ENCODE results near the gene FHL1.

The FHL1 gene

DNA sequence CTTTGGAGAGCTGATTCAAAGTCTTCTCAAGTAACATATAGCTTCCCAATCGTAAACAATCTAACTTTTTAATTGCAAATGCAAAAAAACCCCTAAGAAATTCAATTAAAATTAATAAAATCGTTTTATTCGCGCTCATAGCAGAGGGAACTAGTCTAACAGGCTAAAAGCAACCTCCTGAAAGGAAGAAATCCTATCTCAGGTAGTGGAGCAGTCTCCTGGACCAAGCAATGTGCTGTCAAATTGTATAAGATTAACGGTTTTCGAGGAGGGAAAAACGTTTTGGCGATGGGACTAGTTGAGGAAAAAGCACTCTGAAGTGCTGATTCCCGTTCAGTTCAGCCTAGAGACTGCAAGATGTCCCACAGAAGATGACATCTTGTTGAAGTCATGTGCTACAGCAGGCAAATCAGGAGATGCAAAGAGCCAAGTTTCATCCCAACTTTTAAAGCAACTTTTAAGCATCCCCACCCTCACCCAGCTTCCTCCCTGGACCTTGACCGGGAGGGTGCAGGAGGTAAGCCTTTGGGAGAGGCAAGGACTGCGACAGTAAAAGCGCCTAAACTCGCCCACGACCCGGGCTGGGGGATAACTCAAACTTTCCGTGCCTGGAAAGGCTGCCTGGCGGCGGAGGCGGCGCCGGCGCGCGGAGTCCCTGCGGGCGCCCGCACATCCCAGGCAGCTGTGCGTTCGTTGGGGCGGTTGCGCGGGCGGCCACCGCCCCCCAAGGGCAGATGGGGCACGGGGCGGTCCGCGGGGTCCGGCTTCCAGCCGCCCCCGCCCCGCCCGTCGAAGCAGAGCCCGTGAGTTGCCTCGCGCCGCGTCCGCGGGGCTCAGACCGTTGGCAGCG, 103.1 kb downstream of the FHL1 start:
- no peak for DNase-seq (ENCODE audit: low read depth, low spot score)
- Histone ChIP-seq H3K9me3 (ENCODE audit: low read depth, low read length) (no peaks in the 10 kb centered on the region), H3K27ac (no peak overlapping the region), H3K9ac (ENCODE audit: insufficient read length) (peak overlapping the region; percentile 62), H3K4me3 (peak overlapping the region; percentile 81), H3K36me3 (ENCODE audit: insufficient read depth, low read length) (no peaks in the 10 kb centered on the region)
- no peak for TF ChIP-seq POLR2AphosphoS5 (IDR thresholded peaks at IDR 0.05; ENCODE audit: borderline replicate concordance, low read depth, low read length)
- no peak for TF ChIP-seq FOXP2 (optimal IDR thresholded peaks at IDR 0.05; ENCODE audit: control extremely low read depth, extremely low read length, insufficient read depth)
- TF ChIP-seq EZH2 (IDR thresholded peaks at IDR 0.05), result no peak

DNA sequence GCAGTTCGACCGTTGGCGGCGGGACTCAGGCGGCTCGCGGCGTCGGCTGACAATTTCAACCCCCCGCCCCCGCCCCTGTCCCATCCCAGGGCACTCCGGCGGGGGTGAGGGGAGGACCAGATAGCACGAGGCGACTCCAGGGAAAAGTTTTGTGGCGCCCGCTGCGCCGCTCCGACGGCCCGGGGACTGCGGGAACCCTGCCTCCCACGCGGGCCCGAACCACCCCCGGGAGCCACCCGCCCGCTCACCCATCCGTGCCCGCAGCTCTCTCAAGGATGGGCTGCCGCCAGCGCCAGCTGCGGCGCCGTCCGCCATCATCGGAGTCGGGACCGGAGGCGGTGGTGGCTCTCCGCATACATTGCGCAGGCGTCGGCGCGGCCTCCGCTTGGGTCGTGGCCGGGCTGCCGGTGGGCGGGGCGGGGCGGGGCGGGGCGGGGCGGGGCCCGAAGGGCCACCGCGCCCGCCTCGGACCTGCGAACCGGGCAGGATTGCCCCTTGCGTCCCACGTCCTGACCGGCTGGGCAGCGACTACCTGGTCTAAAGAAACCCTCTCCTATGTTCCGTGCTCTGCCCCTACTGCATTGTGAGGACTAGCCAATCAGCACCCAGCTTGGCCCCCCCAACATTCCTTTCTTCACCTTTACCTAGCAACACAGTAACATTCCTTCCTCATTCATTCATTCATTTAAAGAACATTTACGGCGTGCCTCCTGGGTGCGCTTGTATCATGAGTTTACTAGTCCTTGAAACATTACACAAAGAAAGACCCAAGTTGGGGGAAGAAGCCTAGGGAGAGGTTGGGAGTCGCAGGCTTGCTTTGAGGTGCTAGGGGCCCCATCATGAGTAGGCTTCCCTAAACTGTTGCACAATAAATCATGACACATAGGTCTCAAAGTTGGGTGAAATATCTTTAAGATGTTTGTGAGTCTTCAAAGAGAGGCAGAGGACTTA, 104.0 kb downstream of the FHL1 start, which contains the start of gene MAP7D3:
Gene MAP7D3 (minus strand): TSS at position 360 of the 951 bp plus-strand sequence. CDS start 42 bp downstream, at position 318.
- Histone ChIP-seq H3K36me3 (ENCODE audit: insufficient read depth, low read length) (no peaks in the 10 kb centered on the region), H3K9ac (ENCODE audit: insufficient read length) (peak within 1 kb of the TSS; percentile 62), H3K4me3 (peak within 1 kb of the TSS; percentile 81), H3K9me3 (ENCODE audit: low read depth, low read length) (no peaks in the 10 kb centered on the region), H3K27ac (no peak within 1 kb of the TSS)
- no peak for DNase-seq (ENCODE audit: low read depth, low spot score)
- TF ChIP-seq EZH2 (IDR thresholded peaks at IDR 0.05) (no peak), POLR2AphosphoS5 (IDR thresholded peaks at IDR 0.05; ENCODE audit: borderline replicate concordance, low read depth, low read length) (peak; percentile 74; the same call in 1 of the 2 replicates)

DNA sequence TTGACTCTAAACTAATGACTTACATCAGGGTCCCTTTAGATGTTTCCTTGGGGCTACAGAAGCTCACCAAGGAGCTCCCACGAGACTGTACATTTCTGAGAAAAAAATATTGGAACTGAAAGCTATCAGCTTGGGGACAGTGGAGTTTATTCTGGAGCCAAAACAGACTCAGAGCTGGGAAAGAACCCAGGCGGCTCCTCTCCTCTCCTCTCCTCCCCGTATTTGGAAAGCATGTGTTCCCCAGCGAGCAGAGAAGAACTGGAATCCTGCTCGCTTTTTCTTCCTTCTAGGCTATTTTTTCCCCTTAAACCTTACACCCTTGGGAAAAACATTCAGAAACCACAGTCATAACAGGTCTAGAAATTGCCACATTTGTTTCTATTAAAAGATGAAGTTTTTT, 108.2 kb downstream of the FHL1 start:
- no peak for DNase-seq (ENCODE audit: low read depth, low spot score)
- Histone ChIP-seq H3K36me3 (ENCODE audit: insufficient read depth, low read length) (no peaks in the 10 kb centered on the region), H3K27ac (no peak overlapping the region), H3K9me3 (ENCODE audit: low read depth, low read length) (no peaks in the 10 kb centered on the region), H3K4me3 (no peak overlapping the region), H3K9ac (ENCODE audit: insufficient read length) (no peak overlapping the region)
- TF ChIP-seq FOXP2 (optimal IDR thresholded peaks at IDR 0.05; ENCODE audit: control extremely low read depth, extremely low read length, insufficient read depth) (no peak), POLR2AphosphoS5 (IDR thresholded peaks at IDR 0.05; ENCODE audit: borderline replicate concordance, low read depth, low read length) (no peak), EZH2 (IDR thresholded peaks at IDR 0.05) (no peak)

DNA sequence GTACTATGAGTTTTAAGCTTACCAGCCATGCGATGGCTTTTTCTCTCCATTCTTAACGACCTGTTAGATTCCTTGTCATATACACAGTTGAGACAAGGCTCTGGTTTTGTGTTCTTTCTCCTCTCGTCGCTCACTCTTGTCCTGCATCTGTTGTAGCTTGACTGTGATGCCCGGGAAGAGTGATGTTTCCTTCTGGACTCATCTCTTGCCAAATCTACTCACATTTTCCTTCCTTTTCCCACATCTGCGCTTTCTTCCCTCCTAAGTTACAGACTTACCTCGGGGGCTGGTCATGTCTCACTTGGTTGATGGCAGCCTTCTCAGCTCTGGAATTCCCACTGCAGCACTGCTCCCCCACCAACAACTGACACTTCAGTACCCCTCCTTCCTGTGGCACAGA, 108.7 kb downstream of the FHL1 start:
- H3K27ac ChIP-seq, result no peak overlapping the region
- TF ChIP-seq EZH2 (IDR thresholded peaks at IDR 0.05) (no peak), POLR2AphosphoS5 (IDR thresholded peaks at IDR 0.05; ENCODE audit: borderline replicate concordance, low read depth, low read length) (no peak), FOXP2 (optimal IDR thresholded peaks at IDR 0.05; ENCODE audit: control extremely low read depth, extremely low read length, insufficient read depth) (no peak)
- no peaks in the 10 kb centered on the region for H3K9me3 ChIP-seq (ENCODE audit: low read depth, low read length)
- H3K36me3 ChIP-seq (ENCODE audit: insufficient read depth, low read length), result no peaks in the 10 kb centered on the region
- DNase-seq (ENCODE audit: low read depth, low spot score), result no peak
- no peak overlapping the region for H3K9ac ChIP-seq (ENCODE audit: insufficient read length)
- no peak overlapping the region for H3K4me3 ChIP-seq

DNA sequence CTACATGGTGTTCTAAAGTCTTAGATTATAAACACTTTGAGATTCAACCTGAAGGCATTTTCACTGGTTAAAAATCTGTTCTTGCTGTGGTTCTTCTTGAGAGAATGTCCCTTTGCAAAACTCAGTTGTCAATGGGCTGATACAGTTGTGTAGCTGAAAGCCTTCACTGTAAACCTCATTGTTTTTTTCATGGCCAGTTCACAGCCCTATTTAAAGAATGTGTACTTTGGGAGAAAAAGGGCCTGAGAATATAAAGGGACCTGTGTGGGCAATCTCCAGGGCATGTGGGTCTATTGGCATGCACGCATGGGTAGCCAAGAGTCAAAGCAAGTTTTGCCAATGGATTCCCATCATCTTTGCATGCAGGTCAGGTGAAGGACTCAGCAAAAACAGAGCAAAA, 111.6 kb downstream of the FHL1 start:
- Histone ChIP-seq H3K27ac (no peak overlapping the region), H3K9ac (ENCODE audit: insufficient read length) (no peak overlapping the region), H3K36me3 (ENCODE audit: insufficient read depth, low read length) (no peaks in the 10 kb centered on the region), H3K9me3 (ENCODE audit: low read depth, low read length) (no peaks in the 10 kb centered on the region), H3K4me3 (no peak overlapping the region)
- TF ChIP-seq EZH2 (IDR thresholded peaks at IDR 0.05), result no peak
- TF ChIP-seq FOXP2 (optimal IDR thresholded peaks at IDR 0.05; ENCODE audit: control extremely low read depth, extremely low read length, insufficient read depth), result no peak
- TF ChIP-seq POLR2AphosphoS5 (IDR thresholded peaks at IDR 0.05; ENCODE audit: borderline replicate concordance, low read depth, low read length), result no peak
- DNase-seq (ENCODE audit: low read depth, low spot score), result no peak

DNA sequence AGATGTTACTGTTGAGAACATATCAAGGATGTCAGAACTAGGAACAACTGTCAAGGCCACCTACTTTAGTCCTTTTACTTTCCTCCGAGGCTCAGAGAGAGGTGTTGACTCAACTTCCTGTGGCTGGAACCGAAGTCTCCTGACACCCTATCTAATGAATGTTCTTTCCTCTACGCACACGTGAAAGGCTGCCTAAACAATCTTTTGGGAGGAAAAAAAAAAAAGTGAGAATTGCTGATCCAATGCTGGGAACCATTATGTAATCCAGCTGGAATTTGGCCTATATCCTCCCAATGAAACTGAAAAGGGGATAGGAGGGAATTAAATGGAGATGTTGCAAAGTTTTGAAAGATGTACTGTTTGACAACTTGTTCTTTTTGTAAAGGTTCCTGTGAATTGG, 112.2 kb downstream of the FHL1 start:
- Histone ChIP-seq H3K9me3 (ENCODE audit: low read depth, low read length) (no peaks in the 10 kb centered on the region), H3K27ac (no peak overlapping the region), H3K4me3 (no peak overlapping the region), H3K9ac (ENCODE audit: insufficient read length) (no peak overlapping the region), H3K36me3 (ENCODE audit: insufficient read depth, low read length) (no peaks in the 10 kb centered on the region)
- TF ChIP-seq POLR2AphosphoS5 (IDR thresholded peaks at IDR 0.05; ENCODE audit: borderline replicate concordance, low read depth, low read length), result no peak
- TF ChIP-seq FOXP2 (optimal IDR thresholded peaks at IDR 0.05; ENCODE audit: control extremely low read depth, extremely low read length, insufficient read depth), result no peak
- no peak for TF ChIP-seq EZH2 (IDR thresholded peaks at IDR 0.05)
- no peak for DNase-seq (ENCODE audit: low read depth, low spot score)

DNA sequence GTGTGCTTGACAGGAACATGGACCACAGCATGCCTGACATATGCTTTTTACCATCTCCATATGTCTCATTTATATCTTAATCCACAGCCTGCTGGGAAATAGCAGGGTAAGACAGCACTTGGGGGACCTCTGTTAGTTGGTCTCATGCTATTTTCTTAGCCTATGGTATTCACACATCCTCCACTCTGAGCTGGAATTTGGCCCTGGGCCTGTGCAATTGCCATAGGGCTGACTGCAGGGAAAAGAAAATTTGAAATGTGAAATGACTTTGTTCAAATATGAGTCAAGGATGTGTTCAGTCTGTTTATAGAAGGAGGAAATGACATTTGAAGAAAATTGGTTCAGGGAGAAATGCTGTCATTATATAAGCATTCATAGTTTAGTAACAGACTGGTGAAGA, 113.4 kb downstream of the FHL1 start:
- TF ChIP-seq FOXP2 (optimal IDR thresholded peaks at IDR 0.05; ENCODE audit: control extremely low read depth, extremely low read length, insufficient read depth), result no peak
- TF ChIP-seq POLR2AphosphoS5 (IDR thresholded peaks at IDR 0.05; ENCODE audit: borderline replicate concordance, low read depth, low read length), result no peak
- no peak for TF ChIP-seq EZH2 (IDR thresholded peaks at IDR 0.05)
- Histone ChIP-seq H3K9me3 (ENCODE audit: low read depth, low read length) (no peaks in the 10 kb centered on the region), H3K27ac (no peak overlapping the region), H3K4me3 (no peak overlapping the region), H3K36me3 (ENCODE audit: insufficient read depth, low read length) (no peaks in the 10 kb centered on the region), H3K9ac (ENCODE audit: insufficient read length) (no peak overlapping the region)
- no peak for DNase-seq (ENCODE audit: low read depth, low spot score)
